SH-SY5Y (cell line): ENCODE measurements around the gene PRKCB.

Source experiments
- GATA2 ChIP-seq: IDR thresholded peaks from 2 replicates; pipeline ENCODE4 v1.6.1; 2011; ENCODE audit warnings: mild to moderate bottlenecking, low read depth, low read length
- GATA3 ChIP-seq: IDR thresholded peaks from 2 replicates; pipeline ENCODE4 v1.6.1; 2011; ENCODE audit warnings: low read depth, mild to moderate bottlenecking, low read length, moderate library complexity

- TF ChIP-seq GATA2, result no peak
- TF ChIP-seq GATA3, result no peak
These were observed 368.4 kb downstream of the PRKCB start for GRCh38 chr16:24204150-24204665.
